Keratinocyte (primary cell): Measurements from ENCODE around the gene KRTAP12-1. TPM values are rescaled to one million over a fixed set of nuclear protein-coding genes. Genes with fewer than 3 reads are reported as not detected.

Experiments
- DNase-seq: peaks from one replicate; pipeline ENCODE4 v3.0.0-alpha.2; 2011; ENCODE audit warnings: low read depth, missing footprints, low spot score
- FAIRE-seq: peaks from 2 replicates; lab custom pipeline; 2011; peaks lifted over from hg19 to GRCh38; lab: Jason Lieb, UNC
- H2AFZ ChIP-seq: 2 replicates; pipeline ENCODE4 v1.6.0; 2012; ENCODE audit warnings: low read length, control low read depth, inconsistent platforms; ENCODE audit not compliant: control insufficient read depth
- H3K27ac ChIP-seq: 2 replicates; pipeline ENCODE4 v1.5.1; 2011; ENCODE audit warnings: low read length; ENCODE audit not compliant: control insufficient read depth, insufficient read depth
- H3K27me3 ChIP-seq: 3 replicates; pipeline ENCODE4 v1.6.0; 2011; ENCODE audit warnings: low read length; ENCODE audit not compliant: control insufficient read depth, insufficient read depth; ENCODE audit errors: extremely low read depth
- H3K36me3 ChIP-seq, 2 experiments: 2 replicates in 1 of 2; 3 replicates in 1 of 2; pipeline ENCODE4 v1.5.1; 2011; ENCODE audit warnings: low read length in 2 of 2, mild to moderate bottlenecking in 1 of 2; ENCODE audit not compliant: control insufficient read depth in 2 of 2, insufficient read depth in 2 of 2; ENCODE audit errors: extremely low read depth in 1 of 2
- H3K4me1 ChIP-seq: 3 replicates; pipeline ENCODE4 v1.5.1; 2011; ENCODE audit warnings: low read length; ENCODE audit not compliant: control insufficient read depth, insufficient read depth; ENCODE audit errors: extremely low read depth
- H3K4me2 ChIP-seq: 3 replicates; pipeline ENCODE4 v1.6.0; 2011; ENCODE audit warnings: low read depth, low read length; ENCODE audit not compliant: control insufficient read depth, insufficient read depth; ENCODE audit errors: extremely low read depth
- H3K4me3 ChIP-seq, 3 experiments: fragments of 200-600 bp in 1 of 3; sonication (generic) in 1 of 3; 2 replicates in 2 of 3; 3 replicates in 1 of 3; pipeline ENCODE4 v1.5.1; 2011 to 2016; ENCODE audit warnings: low read length in 3 of 3, mild to moderate bottlenecking in 3 of 3, control low read depth in 2 of 3, inconsistent platforms in 1 of 3, low read depth in 1 of 3, mixed read lengths in 1 of 3, mixed run types in 1 of 3, moderate library complexity in 1 of 3; ENCODE audit not compliant: control insufficient read depth in 2 of 3, insufficient read depth in 2 of 3; ENCODE audit errors: extremely low read depth in 1 of 3
- H3K79me2 ChIP-seq: 2 replicates; pipeline ENCODE4 v1.6.0; 2012; ENCODE audit warnings: low read length; ENCODE audit not compliant: control insufficient read depth, insufficient read depth
- H3K9ac ChIP-seq: 3 replicates; pipeline ENCODE4 v1.6.0; 2011; ENCODE audit warnings: low read length; ENCODE audit not compliant: control insufficient read depth, insufficient read depth; ENCODE audit errors: extremely low read depth
- H3K9me1 ChIP-seq: 3 replicates; pipeline ENCODE4 v1.6.0; 2011; ENCODE audit warnings: low read length; ENCODE audit not compliant: control insufficient read depth, insufficient read depth; ENCODE audit errors: extremely low read depth
- H3K9me3 ChIP-seq: 2 replicates; pipeline ENCODE4 v1.5.1; 2012; ENCODE audit warnings: low read depth, low read length; ENCODE audit not compliant: control insufficient read depth
- H4K20me1 ChIP-seq: 3 replicates; pipeline ENCODE4 v1.6.0; 2011; ENCODE audit warnings: low read length; ENCODE audit not compliant: control insufficient read depth, insufficient read depth; ENCODE audit errors: extremely low read depth
- CTCF ChIP-seq, 3 experiments: IDR thresholded peaks in 1 of 3; conservative IDR thresholded peaks in 1 of 3; optimal IDR thresholded peaks in 1 of 3; 2 replicates in 2 of 3; 3 replicates in 1 of 3; pipeline versions ENCODE3 to v1.5.1; 2011; ENCODE audit warnings: low read length in 3 of 3, mild to moderate bottlenecking in 3 of 3, moderate library complexity in 2 of 3, control low read depth in 1 of 3, inconsistent platforms in 1 of 3; ENCODE audit not compliant: insufficient read depth in 2 of 3; ENCODE audit errors: extremely low read depth in 1 of 3
- EZH2 ChIP-seq: IDR thresholded peaks from one replicate; pipeline ENCODE4 v1.6.1; 2012; ENCODE audit warnings: inconsistent platforms, mild to moderate bottlenecking, low read length, moderate library complexity
- dilution Hi-C: fragments of 300-500 bp; cut with MboI; formaldehyde crosslinking; loops from one replicate; pipeline ENCODE4 v1.7.0; 2020; ENCODE audit warnings: low sequenced_read_pairs; ENCODE audit not compliant: extremely low pct_ligation_motif_present
- polyA plus RNA-seq, 5 experiments: library from polyadenylated mRNA; depleted of rRNA in 3 of 5; stranded (reverse) in 3 of 5; stranded (forward) in 1 of 5; unstranded in 1 of 5; fragments of >200 nt; gene quantifications; 1 replicate in 1 of 5; 2 replicates in 3 of 5; 3 replicates in 1 of 5; pipeline versions ENCODE4 v1.2.1 to v1.2.3, GENCODE V29; 2011 to 2012; ENCODE audit warnings: missing spikeins in 2 of 5, low read depth in 1 of 5, low replicate concordance in 1 of 5

Gene KRTAP12-1
- polyA plus RNA-seq, 1 donor (not counting 4 experiments of a cell fraction or from before 2014, with no cell fraction given), result not detected

GRCh38 chr21:44667612-44668011 lies 14.4 kb downstream of the KRTAP12-1 start:
- no peak for FAIRE-seq
- dilution Hi-C loops, result no loop called here

GRCh38 chr21:44666401-44667320 lies 15.3 kb downstream of the KRTAP12-1 start, which contains the start of gene KRTAP12-2:
Gene KRTAP12-2, minus strand, starts transcription at chr21:44666927. Its CDS starts 41 bp downstream, at chr21:44666886.
- no peak for FAIRE-seq
- Histone ChIP-seq H3K4me1 (no peaks in the 10 kb centered on the region), H3K9me1 (no peaks in the 10 kb centered on the region), H3K79me2 (no peaks in the 10 kb centered on the region), H3K27ac (no peak within 1 kb of the TSS), H2AFZ (no peak within 1 kb of the TSS), H3K9me3 (no peaks in the 10 kb centered on the region), H3K9ac (no peak within 1 kb of the TSS), H3K36me3 (no peaks in the 10 kb centered on the region), H3K4me2 (no peak within 1 kb of the TSS), H3K4me3 (no peak within 1 kb of the TSS), H3K27me3 (peaks cover 6% of the 10 kb centered on the region), H4K20me1 (no peaks in the 10 kb centered on the region)
- no peak for DNase-seq
- dilution Hi-C loops, result no loop called here
- no peak for TF ChIP-seq EZH2

More at GRCh38 chr21:44667612-44668011, 14.4 kb downstream of the KRTAP12-1 start:
- Histone ChIP-seq H3K9me3 (no peaks in the 10 kb centered on the region), H3K4me1 (no peaks in the 10 kb centered on the region), H2AFZ (no peak overlapping the region), H3K27me3 (peaks cover 6% of the 10 kb centered on the region), H3K4me2 (no peak overlapping the region), H3K36me3 (no peaks in the 10 kb centered on the region), H4K20me1 (no peaks in the 10 kb centered on the region), H3K9me1 (no peaks in the 10 kb centered on the region), H3K9ac (no peak overlapping the region), H3K79me2 (no peaks in the 10 kb centered on the region), H3K27ac (no peak overlapping the region), H3K4me3 (no peak overlapping the region)
- DNase-seq, result no peak
- TF ChIP-seq EZH2 (no peak), CTCF (optimal IDR thresholded peaks at IDR 0.05 in 1 of 3, IDR thresholded peaks at IDR 0.05 in 1 of 3, conservative IDR thresholded peaks at IDR 0.05 in 1 of 3; ENCODE audit: extremely low read depth in 1 of 3, insufficient read depth in 2 of 3, low read length in 3 of 3) (no peak)
